NCI-H226 (cell line): ENCODE data around the gene PRR16.

Source experiments
- DNase-seq: peaks from one replicate; pipeline ENCODE4 v3.0.0-alpha.2; 2015

PRR16 gene

DNA sequence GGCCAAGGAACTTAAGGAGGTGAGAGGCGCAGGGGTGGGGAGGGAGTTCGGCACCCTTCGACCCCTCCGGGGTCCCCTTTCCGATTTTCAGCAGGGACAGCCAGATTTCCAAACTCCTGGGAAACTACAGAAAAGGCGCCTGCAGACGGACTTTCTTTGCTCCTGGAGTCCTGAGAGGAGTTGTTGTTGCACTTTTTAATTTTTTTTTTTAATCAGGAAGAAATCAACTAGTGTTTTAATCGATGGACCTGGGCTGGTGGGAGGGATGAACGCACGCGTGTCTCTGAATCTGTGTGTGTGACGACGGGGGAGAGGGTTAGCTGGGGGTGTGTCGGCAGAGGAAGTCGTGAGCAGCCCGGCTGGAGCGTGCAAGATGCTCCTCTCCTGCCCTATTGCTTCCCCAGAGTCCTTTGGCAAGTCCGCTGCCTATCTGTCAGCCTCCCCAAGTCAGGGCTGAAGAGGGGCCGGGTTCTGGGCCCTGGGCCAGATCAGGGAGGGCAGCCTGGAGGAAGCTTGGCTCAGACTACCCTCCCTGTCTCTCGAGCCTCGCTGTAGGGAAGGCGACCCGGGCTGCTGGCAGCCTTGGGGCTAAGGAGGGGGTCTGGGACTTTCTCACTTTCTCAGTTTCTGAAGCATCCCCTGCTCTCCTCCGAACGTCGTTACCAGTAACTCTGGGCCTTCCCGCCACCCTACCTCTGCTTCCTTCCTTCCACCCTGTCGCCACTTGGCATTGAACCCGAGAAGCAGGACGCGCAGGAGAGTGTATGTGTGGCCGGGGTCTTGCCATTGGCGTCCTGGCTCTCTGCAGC is 731 bp downstream of the PRR16 start:
- DNase-seq = peak; percentile 24

GRCh38 chr5:120465436-120465961 is 1.4 kb downstream of the PRR16 start:
- no peak for DNase-seq

DNA sequence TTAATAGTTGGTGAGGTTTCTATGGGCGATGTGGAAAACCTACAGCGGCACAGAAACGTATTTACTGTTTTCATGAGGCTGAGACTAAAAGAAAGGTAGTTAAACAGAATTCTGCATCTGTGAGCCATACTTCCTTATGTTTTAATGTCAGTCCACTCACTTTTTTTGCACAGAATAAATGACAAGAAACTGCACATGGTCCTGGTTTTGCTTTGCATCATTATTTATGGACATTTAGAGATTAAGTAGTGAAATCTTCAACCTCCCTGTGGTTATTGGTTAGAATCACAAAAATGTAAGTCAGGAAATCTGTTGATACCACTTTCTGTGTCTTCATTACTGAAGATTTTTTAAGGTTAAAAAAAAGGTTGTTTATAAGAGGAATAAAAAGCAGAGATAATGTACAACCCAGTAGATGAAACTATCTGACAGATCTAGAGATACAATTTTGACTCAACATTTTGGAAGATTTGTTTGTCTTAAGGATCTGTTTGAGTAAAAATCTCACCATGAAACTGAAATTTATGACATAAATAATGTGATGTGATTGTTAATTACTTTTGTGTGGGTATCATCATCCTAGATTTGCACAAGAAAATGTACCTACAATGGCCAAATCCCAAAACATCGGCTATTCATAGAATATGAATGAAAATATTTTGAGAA is 2.4 kb downstream of the PRR16 start:
- no peak for DNase-seq

DNA sequence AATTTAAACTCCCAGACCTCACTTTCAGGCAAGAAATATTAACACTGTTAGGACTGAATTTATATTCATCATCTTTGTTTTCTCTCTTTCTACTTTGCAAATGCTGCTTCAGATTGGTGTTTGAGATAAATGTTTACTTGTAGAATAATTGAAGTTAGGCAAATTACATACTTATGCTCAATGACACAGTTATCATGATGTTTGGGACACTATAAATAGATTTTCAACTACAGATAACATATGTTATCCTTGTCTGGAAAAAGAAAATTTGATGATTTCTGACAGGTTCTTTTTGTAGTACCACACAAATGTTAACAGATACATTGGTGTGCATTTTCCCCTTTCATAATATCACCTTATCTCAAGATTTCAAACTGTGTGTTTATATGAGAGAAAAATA is 7.9 kb downstream of the PRR16 start:
- DNase-seq = no peak

DNA sequence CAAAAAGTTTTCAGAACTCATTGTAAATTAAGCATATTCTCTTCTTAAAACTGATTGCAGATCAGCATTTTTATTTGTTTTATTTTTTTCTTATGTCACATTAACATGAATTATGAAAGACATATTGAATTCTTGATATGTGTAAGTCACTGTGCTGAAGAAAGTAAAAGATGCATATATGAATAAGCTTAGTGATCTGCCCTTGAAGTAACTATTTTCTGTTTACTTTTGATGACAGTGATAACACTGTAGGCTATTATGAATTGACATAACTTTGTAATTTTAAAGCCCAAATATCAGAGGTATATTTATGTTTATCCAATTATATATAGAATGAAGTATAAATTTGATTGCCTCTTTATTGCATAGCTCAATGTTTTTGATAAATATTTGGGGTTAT is 8.8 kb downstream of the PRR16 start:
- no peak for DNase-seq

DNA sequence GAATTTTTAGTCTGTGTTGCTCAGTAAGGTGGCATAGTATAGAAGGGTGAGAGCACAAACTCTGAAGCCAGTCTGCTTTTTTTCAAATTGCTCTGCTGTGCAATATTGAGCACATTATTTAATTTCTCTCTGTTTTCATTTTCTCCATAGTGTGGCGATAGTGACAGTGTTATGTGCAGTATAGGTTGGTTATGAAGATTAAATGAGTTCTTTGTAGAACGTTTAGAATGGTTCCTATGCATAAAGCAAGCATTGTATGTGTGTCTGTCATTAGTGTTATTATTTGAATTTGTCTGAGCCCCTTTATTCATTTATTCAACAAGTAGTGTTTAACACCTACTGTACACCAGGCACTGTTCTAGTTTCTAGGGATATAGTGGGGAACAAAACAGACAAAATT is 9.2 kb downstream of the PRR16 start:
- DNase-seq = no peak

DNA sequence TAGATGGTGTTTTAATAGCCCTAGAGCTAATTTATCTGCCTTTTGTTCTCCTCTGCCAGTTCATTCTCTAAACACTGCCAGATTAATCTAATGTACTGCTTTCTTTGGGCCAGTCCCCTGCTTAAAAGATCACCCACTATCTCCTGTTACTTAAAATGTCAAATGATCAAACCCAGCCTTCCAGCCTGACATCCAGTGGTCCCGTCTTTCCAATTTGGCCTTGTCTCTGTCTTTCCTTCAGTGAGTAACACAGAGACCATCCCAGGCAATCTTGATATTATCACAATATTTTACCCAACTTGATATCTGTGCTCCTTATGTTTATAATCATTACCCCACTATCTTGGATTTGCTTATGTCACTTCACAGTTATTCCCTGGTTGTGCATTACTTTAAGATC is 12.0 kb downstream of the PRR16 start:
- no peak for DNase-seq

- DNase-seq = no peak
Measured at GRCh38 chr5:120479066-120479465, 15.0 kb downstream of the PRR16 start.

- no peak for DNase-seq
Measured at GRCh38 chr5:120499876-120500563, 35.9 kb downstream of the PRR16 start.

DNA sequence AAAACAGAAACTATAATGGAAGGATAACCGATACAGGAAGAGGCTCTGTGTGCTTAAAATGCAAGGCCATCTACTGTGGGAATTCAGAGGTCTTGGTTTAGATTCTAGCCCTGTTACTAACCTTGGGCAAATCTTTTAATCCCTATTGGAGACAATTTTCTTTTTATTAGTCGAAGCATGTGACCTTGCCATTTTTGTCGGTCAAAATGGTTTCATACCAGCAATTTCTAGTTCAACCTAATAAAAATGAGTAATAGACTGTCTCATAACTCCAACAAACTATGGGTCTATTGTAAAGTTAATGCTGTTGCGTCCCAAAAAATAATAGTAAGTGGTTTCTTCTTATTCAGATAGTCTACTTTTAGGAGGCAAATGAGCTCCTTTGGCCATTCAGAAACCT is 38.4 kb downstream of the PRR16 start:
- DNase-seq = no peak

- no peak for DNase-seq
Measured at GRCh38 chr5:120503341-120503740, 39.2 kb downstream of the PRR16 start.

DNA sequence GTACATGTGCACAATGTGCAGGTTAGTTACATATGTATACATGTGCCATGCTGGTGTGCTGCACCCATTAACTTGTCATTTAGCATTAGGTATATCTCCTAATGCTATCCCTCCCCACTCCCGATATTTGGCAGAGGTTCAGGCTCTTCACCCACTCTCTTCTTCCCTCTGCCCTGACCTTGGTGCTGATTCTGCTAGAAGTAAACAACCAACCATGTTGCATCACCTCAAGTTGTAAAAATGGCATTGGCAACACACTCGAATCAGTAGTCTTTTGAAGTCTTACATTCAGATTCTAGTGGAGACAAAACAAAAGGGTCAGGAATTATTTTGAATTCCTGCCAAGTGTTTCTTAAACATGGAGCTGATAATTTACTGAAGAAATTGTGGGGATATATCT is 40.0 kb downstream of the PRR16 start:
- no peak for DNase-seq

DNA sequence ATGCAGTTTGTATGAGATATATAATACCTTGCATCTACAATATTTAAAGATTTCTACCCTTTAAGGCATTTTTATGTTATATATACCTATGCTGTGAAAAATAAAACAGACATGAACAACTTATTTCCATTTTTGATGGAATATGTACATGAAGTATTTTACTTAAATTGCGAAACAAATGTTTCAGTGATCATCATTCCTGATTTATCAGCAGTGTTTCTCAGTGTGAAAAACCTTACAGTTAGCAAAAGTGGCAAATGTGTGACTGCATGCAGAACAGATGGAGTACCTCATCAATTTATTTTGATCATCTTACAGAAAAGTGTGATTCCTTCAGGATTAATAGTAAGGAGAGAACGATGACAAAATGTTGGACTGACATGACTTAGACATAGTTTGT is 43.1 kb downstream of the PRR16 start:
- no peak for DNase-seq

GRCh38 chr5:120507800-120508463 is 43.8 kb downstream of the PRR16 start:
- no peak for DNase-seq

- DNase-seq = no peak
Measured at GRCh38 chr5:120509053-120509452, 45.0 kb downstream of the PRR16 start.

DNA sequence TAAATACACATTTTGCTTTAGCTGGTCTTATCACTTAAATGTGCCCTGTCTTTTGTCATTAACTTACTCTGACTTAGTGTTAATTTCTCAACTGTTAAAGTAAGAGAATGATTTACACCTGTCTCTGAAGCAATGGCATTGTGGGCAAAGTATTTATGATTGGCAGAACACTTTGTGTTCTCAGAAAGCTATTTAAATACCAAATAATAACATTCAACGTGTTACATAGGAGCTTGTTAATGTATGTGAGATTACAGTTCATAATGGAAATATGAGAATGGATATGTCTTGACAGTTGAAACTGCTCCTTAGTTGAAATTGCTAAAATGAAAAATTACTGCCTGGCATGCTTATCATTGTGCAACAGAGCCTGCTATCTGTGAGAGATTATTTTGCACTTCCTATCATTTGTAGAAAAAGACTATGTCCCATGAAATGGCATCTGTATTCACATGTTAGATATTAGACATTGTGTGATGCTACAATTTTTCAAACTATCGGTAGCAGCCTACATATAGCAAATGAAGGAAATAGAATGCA is 46.1 kb downstream of the PRR16 start:
- DNase-seq = no peak

- DNase-seq = no peak
Measured at GRCh38 chr5:120510994-120511686, 47.0 kb downstream of the PRR16 start.

- no peak for DNase-seq
Measured at GRCh38 chr5:120512068-120512467, 48.0 kb downstream of the PRR16 start.

DNA sequence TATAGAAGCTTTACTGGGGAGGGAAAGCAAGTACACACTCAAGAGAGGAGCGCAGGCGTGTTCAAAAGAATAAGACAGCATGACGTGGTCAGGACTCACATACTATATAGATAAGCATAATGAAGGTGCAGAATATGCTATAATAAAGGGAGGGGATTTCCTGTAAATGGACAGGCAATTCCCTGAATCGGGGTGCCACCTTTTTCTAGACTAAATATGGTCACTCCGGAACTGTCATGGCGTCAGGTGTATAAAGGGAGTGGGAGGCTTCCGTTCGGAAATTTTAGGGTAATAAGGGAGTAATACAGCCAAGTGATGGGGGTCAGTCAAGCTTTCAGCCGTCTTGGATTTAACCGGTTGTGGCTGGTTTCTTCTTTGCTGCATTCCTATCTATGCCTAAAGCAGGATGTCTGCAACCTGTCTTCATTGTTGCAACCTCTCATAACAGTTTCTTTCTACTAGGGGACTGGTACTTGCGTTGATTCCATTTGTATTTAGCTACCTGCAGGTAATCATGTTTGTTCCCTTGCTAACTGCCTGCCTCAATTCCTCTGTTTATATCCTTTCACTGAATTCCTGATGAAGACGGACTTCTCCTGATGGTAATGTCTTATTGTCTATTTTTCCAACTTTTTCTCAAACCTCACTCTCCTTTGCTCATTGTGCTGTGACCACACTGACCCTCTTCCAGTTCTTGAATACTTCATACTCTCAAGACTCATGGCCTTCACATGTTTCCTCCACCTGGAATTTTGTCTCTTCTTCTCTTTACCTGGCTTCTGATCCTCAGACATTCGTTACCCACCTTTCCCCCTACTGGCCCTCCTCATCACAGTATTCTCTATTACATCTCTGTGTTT is 48.9 kb downstream of the PRR16 start:
- DNase-seq = no peak

GRCh38 chr5:120516805-120517204 is 52.7 kb downstream of the PRR16 start:
- no peak for DNase-seq

- DNase-seq = no peak
Measured at GRCh38 chr5:120517607-120518252, 53.6 kb downstream of the PRR16 start.
